Activated CD4-positive, alpha-beta memory T cell treated with anti-CD3 and anti-CD28 coated beads, Interleukin-2, amount 10 ng/mL, durations not matched to agents 7 days and 5 days (primary cell): ENCODE data around the gene OXLD1. TPM values are rescaled to one million over a fixed set of nuclear protein-coding genes. Genes with fewer than 3 reads are reported as not detected.

ENCODE experiments used
- CTCF ChIA-PET: fragments of 350-600 bp; sonication (Branson Sonifier 250); formaldehyde crosslinking; loops from one replicate; lab custom pipeline; 2021; ENCODE audit warnings: antibody characterized with exemption, inconsistent platforms; lab: Charles Lee
- POLR2A ChIA-PET: fragments of 350-600 bp; sonication (Branson Sonifier 250); formaldehyde crosslinking; loops from one replicate; lab custom pipeline; 2021; ENCODE audit warnings: antibody characterized with exemption; lab: Charles Lee
- DNase-seq: peaks from one replicate; pipeline ENCODE4 v3.0.0-alpha.2; 2020
- H3K27ac Mint-ChIP-seq: one replicate; pipeline ENCODE4 v1.8.0; 2021; ENCODE audit warnings: mild to moderate bottlenecking, mixed read lengths
- H3K27me3 Mint-ChIP-seq: one replicate; pipeline ENCODE4 v1.8.0; 2021; ENCODE audit warnings: mixed read lengths
- H3K36me3 Mint-ChIP-seq: one replicate; pipeline ENCODE4 v1.8.0; 2021; ENCODE audit warnings: low read depth, mixed read lengths
- H3K4me1 Mint-ChIP-seq: one replicate; pipeline ENCODE4 v1.8.0; 2021; ENCODE audit warnings: mixed read lengths
- H3K4me3 Mint-ChIP-seq: one replicate; pipeline ENCODE4 v1.8.0; 2021; ENCODE audit warnings: mild to moderate bottlenecking, mixed read lengths
- H3K9me3 Mint-ChIP-seq: one replicate; pipeline ENCODE4 v1.8.0; 2021; ENCODE audit warnings: mixed read lengths
- total RNA-seq, 2 experiments: library from RNA; stranded (reverse); gene quantifications; one replicate each; pipeline ENCODE4 v1.2.3, GENCODE V29; 2021

The OXLD1 gene
- 10 to 100 TPM; 59.3 TPM for total RNA-seq

- Mint-ChIP-seq H3K9me3 (no peaks in the 10 kb centered on the region), H3K27ac (peak within 1 kb of the TSS; percentile 94), H3K36me3 (peaks cover 51% of the 10 kb centered on the region), H3K27me3 (no peaks in the 10 kb centered on the region), H3K4me3 (peak within 1 kb of the TSS; percentile 93), H3K4me1 (peaks cover 62% of the 10 kb centered on the region)
- DNase-seq, result peak; percentile 94
- POLR2A ChIA-PET, result interaction anchor here (0.6 to 4.8 kb wide), 16 partner anchors 9 to 296 kb away, joined by 3 to 52 read pairs (median 4); partner anchors contain the start of genes ARL16, HGS, MRPL12 and NPLOC4
- CTCF ChIA-PET, result interaction anchor here (1.0 to 2.3 kb wide), 3 partner anchors 9 to 17 kb away, joined by 3 to 6 read pairs (median 6); partner anchors contain the start of genes ARL16 and HGS
Observed at GRCh38 chr17:81666342-81667191, at the start of gene OXLD1, which contains the start of gene CCDC137. OXLD1 (minus strand) TSS chr17:81666605; CDS start chr17:81666577, 28 bp downstream. CCDC137 (plus strand) TSS chr17:81666737; CDS start chr17:81666767, 30 bp downstream.

- ChIA-PET CTCF (no interaction called here), POLR2A (interaction anchor here (1.6 to 3.8 kb wide), 2 partner anchors 12 to 31 kb away, joined by 6 to 30 read pairs; partner anchors contain the start of genes ARL16, HGS and MRPL12)
- no peaks in the 10 kb centered on the region for H3K9me3 Mint-ChIP-seq
- no peaks in the 10 kb centered on the region for H3K27me3 Mint-ChIP-seq
- H3K4me1 Mint-ChIP-seq, result peaks cover 24% of the 10 kb centered on the region
- no peak overlapping the region for H3K27ac Mint-ChIP-seq
- no peak overlapping the region for H3K4me3 Mint-ChIP-seq
- DNase-seq, result no peak
- H3K36me3 Mint-ChIP-seq, result no peaks in the 10 kb centered on the region
Observed at GRCh38 chr17:81715107-81715871, 48.9 kb upstream of the OXLD1 start.

- DNase-seq, result no peak
- Mint-ChIP-seq H3K36me3 (no peaks in the 10 kb centered on the region), H3K27ac (no peak overlapping the region), H3K9me3 (no peaks in the 10 kb centered on the region), H3K4me1 (peaks cover 28% of the 10 kb centered on the region), H3K27me3 (no peaks in the 10 kb centered on the region), H3K4me3 (peak overlapping the region; percentile 17)
- POLR2A ChIA-PET, result interaction anchor here (1.1 to 3.8 kb wide), 4 partner anchors 9 to 156 kb away, joined by 3 to 30 read pairs (median 6); partner anchors contain the start of genes ARHGDIA, ARL16, HGS and MRPL12
- CTCF ChIA-PET, result no interaction called here
Observed at GRCh38 chr17:81714412-81715106, 48.2 kb upstream of the OXLD1 start.

GRCh38 chr17:81713556-81714411 is 47.4 kb upstream of the OXLD1 start:
- peaks cover 3% of the 10 kb centered on the region for H3K36me3 Mint-ChIP-seq
- ChIA-PET POLR2A (interaction anchor here (1.1 to 3.8 kb wide), 4 partner anchors 10 to 157 kb away, joined by 3 to 30 read pairs (median 6); partner anchors contain the start of genes ARHGDIA, ARL16, HGS and MRPL12), CTCF (interaction anchor here (1.0 kb wide), 1 partner anchor 22 kb away, joined by 4 read pairs; no protein-coding TSS in a partner anchor)
- no peak overlapping the region for H3K27ac Mint-ChIP-seq
- no peaks in the 10 kb centered on the region for H3K9me3 Mint-ChIP-seq
- H3K4me1 Mint-ChIP-seq, result peaks cover 28% of the 10 kb centered on the region
- no peaks in the 10 kb centered on the region for H3K27me3 Mint-ChIP-seq
- DNase-seq, result no peak
- peak overlapping the region; percentile 89 for H3K4me3 Mint-ChIP-seq

GRCh38 chr17:81713004-81713555 is 46.7 kb upstream of the OXLD1 start:
- Mint-ChIP-seq H3K9me3 (no peaks in the 10 kb centered on the region), H3K36me3 (peaks cover 4% of the 10 kb centered on the region), H3K4me3 (peak overlapping the region; percentile 89), H3K27me3 (no peaks in the 10 kb centered on the region), H3K27ac (peak overlapping the region; percentile 54), H3K4me1 (peaks cover 28% of the 10 kb centered on the region)
- POLR2A ChIA-PET, result interaction anchor here (0.7 to 3.8 kb wide), 4 partner anchors 9 to 129 kb away, joined by 3 to 30 read pairs (median 3); partner anchors contain the start of gene MRPL12
- CTCF ChIA-PET, result interaction anchor here (1.0 kb wide), 1 partner anchor 22 kb away, joined by 4 read pairs; no protein-coding TSS in a partner anchor
- DNase-seq, result no peak

GRCh38 chr17:81712468-81713003 is 46.1 kb upstream of the OXLD1 start:
- Mint-ChIP-seq H3K27me3 (no peaks in the 10 kb centered on the region), H3K9me3 (no peaks in the 10 kb centered on the region), H3K36me3 (peaks cover 4% of the 10 kb centered on the region), H3K4me1 (peaks cover 28% of the 10 kb centered on the region), H3K4me3 (peak overlapping the region; percentile 89), H3K27ac (peak overlapping the region; percentile 54)
- CTCF ChIA-PET, result interaction anchor here (1.0 kb wide), 1 partner anchor 23 kb away, joined by 4 read pairs; no protein-coding TSS in a partner anchor
- POLR2A ChIA-PET, result interaction anchor here (0.7 to 3.8 kb wide), 5 partner anchors 9 to 130 kb away, joined by 3 to 30 read pairs (median 3); partner anchors contain the start of gene MRPL12
- DNase-seq, result no peak

- Mint-ChIP-seq H3K4me3 (peak within 1 kb of the TSS; percentile 89), H3K27me3 (no peaks in the 10 kb centered on the region), H3K4me1 (peaks cover 28% of the 10 kb centered on the region), H3K36me3 (peaks cover 4% of the 10 kb centered on the region), H3K27ac (peak within 1 kb of the TSS; percentile 64), H3K9me3 (no peaks in the 10 kb centered on the region)
- CTCF ChIA-PET, result interaction anchor here (0.7 to 1.4 kb wide), 3 partner anchors 29 to 425 kb away, joined by 3 to 5 read pairs (median 3); partner anchors contain the start of gene ARL16
- peak; percentile 86 for DNase-seq
- POLR2A ChIA-PET, result interaction anchor here (0.6 to 3.8 kb wide), 11 partner anchors 9 to 454 kb away, joined by 3 to 30 read pairs (median 4); partner anchors contain the start of genes ARHGDIA, ARL16, HGS and MCRIP1
Observed at GRCh38 chr17:81711814-81712467, 45.5 kb upstream of the OXLD1 start, which contains the start of gene SLC25A10. SLC25A10 (plus strand) TSS chr17:81712284; CDS start chr17:81712427, 143 bp downstream.

- H3K36me3 Mint-ChIP-seq, result peaks cover 15% of the 10 kb centered on the region
- H3K27ac Mint-ChIP-seq, result peak overlapping the region; percentile 64
- DNase-seq, result peak; percentile 35
- peak overlapping the region; percentile 66 for H3K4me3 Mint-ChIP-seq
- ChIA-PET CTCF (interaction anchor here (1.1 to 1.4 kb wide), 3 partner anchors 8 to 426 kb away, joined by 3 to 5 read pairs (median 4); no protein-coding TSS in a partner anchor), POLR2A (interaction anchor here (0.6 to 2.6 kb wide), 6 partner anchors 8 to 456 kb away, joined by 3 to 19 read pairs (median 4); partner anchors contain the start of genes ARL16, HGS, MCRIP1 and MRPL12)
- H3K27me3 Mint-ChIP-seq, result no peaks in the 10 kb centered on the region
- H3K9me3 Mint-ChIP-seq, result no peaks in the 10 kb centered on the region
- peaks cover 32% of the 10 kb centered on the region for H3K4me1 Mint-ChIP-seq
Observed at GRCh38 chr17:81710514-81711308, 44.3 kb upstream of the OXLD1 start.

GRCh38 chr17:81708739-81709185 is 42.4 kb upstream of the OXLD1 start:
- Mint-ChIP-seq H3K4me1 (peaks cover 42% of the 10 kb centered on the region), H3K27me3 (no peaks in the 10 kb centered on the region), H3K36me3 (peaks cover 29% of the 10 kb centered on the region), H3K27ac (no peak overlapping the region), H3K9me3 (no peaks in the 10 kb centered on the region), H3K4me3 (no peak overlapping the region)
- POLR2A ChIA-PET, result no interaction called here
- no peak for DNase-seq
- CTCF ChIA-PET, result no interaction called here
